Neural crest cell (in vitro differentiated cells): Measurements from ENCODE around the gene CEP126. TPM values are rescaled to one million over a fixed set of nuclear protein-coding genes. Genes with fewer than 3 reads are reported as not detected.

Source experiments
- DNase-seq: peaks from one replicate; pipeline ENCODE4 v3.0.0; 2021; ENCODE audit warnings: low read depth, mixed read lengths, low spot score
- H3K27ac Mint-ChIP-seq: one replicate; pipeline ENCODE4 v1.8.0; 2021; ENCODE audit warnings: mild to moderate bottlenecking, mixed read lengths; ENCODE audit not compliant: unreplicated experiment
- H3K27me3 Mint-ChIP-seq: 2 replicates; pipeline ENCODE4 v1.8.0; 2021; ENCODE audit warnings: low read depth, mild to moderate bottlenecking, mixed read lengths
- H3K36me3 Mint-ChIP-seq: 2 replicates; pipeline ENCODE4 v1.8.0; 2021; ENCODE audit warnings: low read depth, mild to moderate bottlenecking, mixed read lengths
- H3K4me1 Mint-ChIP-seq: 2 replicates; pipeline ENCODE4 v1.8.0; 2021; ENCODE audit warnings: mixed read lengths
- H3K4me3 Mint-ChIP-seq: one replicate; pipeline ENCODE4 v1.8.0; 2021; ENCODE audit warnings: mild to moderate bottlenecking, mixed read lengths
- H3K9me3 Mint-ChIP-seq: 2 replicates; pipeline ENCODE4 v1.8.0; 2021; ENCODE audit warnings: mixed read lengths
- CTCF ChIP-seq: fragments of 200-600 bp; sonication (generic); conservative IDR thresholded peaks from 2 replicates; pipeline ENCODE4 v1.5.0; 2021; ENCODE audit warnings: antibody characterized with exemption, mild to moderate bottlenecking
- total RNA-seq: library from RNA; stranded (reverse); gene quantifications from 2 replicates; pipeline ENCODE4 v1.2.1, GENCODE V29; 2021

CEP126 gene
- total RNA-seq, 1 donor from 2014 or later, result 2.1 TPM

- peak within 1 kb of the TSS; percentile 94 for H3K4me3 Mint-ChIP-seq
- no peak for DNase-seq
- peaks cover 29% of the 10 kb centered on the region for H3K4me1 Mint-ChIP-seq
- no peaks in the 10 kb centered on the region for H3K36me3 Mint-ChIP-seq
- no peaks in the 10 kb centered on the region for H3K27me3 Mint-ChIP-seq
- peak within 1 kb of the TSS; percentile 89 for H3K27ac Mint-ChIP-seq
- H3K9me3 Mint-ChIP-seq, result no peaks in the 10 kb centered on the region
- TF ChIP-seq CTCF, result no peak
Observed at GRCh38 chr11:101916422-101916821, 1.6 kb downstream of the CEP126 start, which contains the start of gene ANGPTL5. Gene ANGPTL5 (minus strand): TSS chr11:101916522. CDS start chr11:101907909, 8,613 bp downstream.

- peaks cover 29% of the 10 kb centered on the region for H3K4me1 Mint-ChIP-seq
- H3K36me3 Mint-ChIP-seq, result no peaks in the 10 kb centered on the region
- no peak for TF ChIP-seq CTCF
- no peaks in the 10 kb centered on the region for H3K9me3 Mint-ChIP-seq
- no peak for DNase-seq
- no peak overlapping the region for H3K27ac Mint-ChIP-seq
- no peaks in the 10 kb centered on the region for H3K27me3 Mint-ChIP-seq
- H3K4me3 Mint-ChIP-seq, result no peak overlapping the region
Observed at GRCh38 chr11:101917226-101917625, 2.4 kb downstream of the CEP126 start.

GRCh38 chr11:101920992-101921391 is 6.2 kb downstream of the CEP126 start:
- no peaks in the 10 kb centered on the region for H3K27me3 Mint-ChIP-seq
- DNase-seq, result no peak
- no peak for TF ChIP-seq CTCF
- no peak overlapping the region for H3K27ac Mint-ChIP-seq
- peaks cover 11% of the 10 kb centered on the region for H3K4me1 Mint-ChIP-seq
- H3K36me3 Mint-ChIP-seq, result peaks cover 3% of the 10 kb centered on the region
- H3K4me3 Mint-ChIP-seq, result no peak overlapping the region
- peaks cover 3% of the 10 kb centered on the region for H3K9me3 Mint-ChIP-seq

- Mint-ChIP-seq H3K4me3 (no peak overlapping the region), H3K9me3 (peaks cover 5% of the 10 kb centered on the region), H3K27me3 (no peaks in the 10 kb centered on the region), H3K27ac (no peak overlapping the region), H3K36me3 (peaks cover 3% of the 10 kb centered on the region), H3K4me1 (no peaks in the 10 kb centered on the region)
- no peak for DNase-seq
- TF ChIP-seq CTCF, result no peak
Observed at GRCh38 chr11:101923554-101923953, 8.7 kb downstream of the CEP126 start.

GRCh38 chr11:101929294-101929915 is 14.6 kb downstream of the CEP126 start:
- Mint-ChIP-seq H3K27me3 (no peaks in the 10 kb centered on the region), H3K36me3 (peaks cover 5% of the 10 kb centered on the region), H3K27ac (no peak overlapping the region), H3K9me3 (peaks cover 5% of the 10 kb centered on the region), H3K4me3 (no peak overlapping the region), H3K4me1 (peaks cover 4% of the 10 kb centered on the region)
- no peak for DNase-seq
- TF ChIP-seq CTCF, result no peak
